AG09319 (cell line): ENCODE data around the gene COL20A1.

Experiments
- DNase-seq: peaks from one replicate; pipeline ENCODE4 v3.0.0-alpha.2; 2010; ENCODE audit warnings: low read depth; ENCODE audit errors: extremely low read depth
- TF ChIP-seq, protein P1 (sequence below): IDR thresholded peaks from 2 replicates; pipeline ENCODE4 v1.5.1; 2011; ENCODE audit warnings: low read depth, mild to moderate bottlenecking, inconsistent platforms, low read length, moderate library complexity

COL20A1 gene

DNA sequence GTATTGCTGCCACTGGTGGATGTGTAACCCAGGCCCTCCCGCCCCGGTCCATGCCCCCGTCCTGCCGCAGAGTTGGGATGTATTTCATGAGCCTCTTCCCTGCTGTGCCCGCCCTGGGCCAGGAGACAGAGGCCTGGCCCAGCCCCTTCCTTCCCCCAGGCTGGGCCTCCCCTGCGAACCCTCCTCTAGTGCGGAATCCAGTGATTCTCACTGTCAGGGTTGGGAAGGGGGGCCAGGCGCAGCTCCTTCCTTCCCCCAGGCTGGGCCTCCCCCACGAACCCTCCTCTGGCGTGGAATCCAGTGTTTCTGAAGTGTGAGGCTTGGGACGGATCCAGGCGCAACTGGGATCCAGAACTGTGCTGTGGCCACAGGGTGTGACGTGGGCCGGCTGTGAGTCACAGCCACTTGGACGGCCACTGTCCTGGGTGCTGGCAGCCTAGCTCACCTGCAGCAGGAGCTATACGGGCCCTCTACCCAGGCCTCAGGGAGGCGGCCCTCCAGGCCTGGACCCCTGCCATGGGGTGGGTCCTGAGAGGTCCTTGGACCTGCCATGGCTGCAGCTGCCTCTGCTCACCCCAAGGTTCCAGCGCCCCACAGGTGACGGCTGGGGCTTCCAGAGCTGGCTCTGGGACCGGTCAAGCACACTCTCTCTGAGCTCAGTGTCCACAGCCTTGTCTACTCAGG, 28.3 kb downstream of the COL20A1 start:
- TF ChIP-seq, protein P1, sequence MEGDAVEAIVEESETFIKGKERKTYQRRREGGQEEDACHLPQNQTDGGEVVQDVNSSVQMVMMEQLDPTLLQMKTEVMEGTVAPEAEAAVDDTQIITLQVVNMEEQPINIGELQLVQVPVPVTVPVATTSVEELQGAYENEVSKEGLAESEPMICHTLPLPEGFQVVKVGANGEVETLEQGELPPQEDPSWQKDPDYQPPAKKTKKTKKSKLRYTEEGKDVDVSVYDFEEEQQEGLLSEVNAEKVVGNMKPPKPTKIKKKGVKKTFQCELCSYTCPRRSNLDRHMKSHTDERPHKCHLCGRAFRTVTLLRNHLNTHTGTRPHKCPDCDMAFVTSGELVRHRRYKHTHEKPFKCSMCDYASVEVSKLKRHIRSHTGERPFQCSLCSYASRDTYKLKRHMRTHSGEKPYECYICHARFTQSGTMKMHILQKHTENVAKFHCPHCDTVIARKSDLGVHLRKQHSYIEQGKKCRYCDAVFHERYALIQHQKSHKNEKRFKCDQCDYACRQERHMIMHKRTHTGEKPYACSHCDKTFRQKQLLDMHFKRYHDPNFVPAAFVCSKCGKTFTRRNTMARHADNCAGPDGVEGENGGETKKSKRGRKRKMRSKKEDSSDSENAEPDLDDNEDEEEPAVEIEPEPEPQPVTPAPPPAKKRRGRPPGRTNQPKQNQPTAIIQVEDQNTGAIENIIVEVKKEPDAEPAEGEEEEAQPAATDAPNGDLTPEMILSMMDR, result no peak
- DNase-seq, result no peak

DNA sequence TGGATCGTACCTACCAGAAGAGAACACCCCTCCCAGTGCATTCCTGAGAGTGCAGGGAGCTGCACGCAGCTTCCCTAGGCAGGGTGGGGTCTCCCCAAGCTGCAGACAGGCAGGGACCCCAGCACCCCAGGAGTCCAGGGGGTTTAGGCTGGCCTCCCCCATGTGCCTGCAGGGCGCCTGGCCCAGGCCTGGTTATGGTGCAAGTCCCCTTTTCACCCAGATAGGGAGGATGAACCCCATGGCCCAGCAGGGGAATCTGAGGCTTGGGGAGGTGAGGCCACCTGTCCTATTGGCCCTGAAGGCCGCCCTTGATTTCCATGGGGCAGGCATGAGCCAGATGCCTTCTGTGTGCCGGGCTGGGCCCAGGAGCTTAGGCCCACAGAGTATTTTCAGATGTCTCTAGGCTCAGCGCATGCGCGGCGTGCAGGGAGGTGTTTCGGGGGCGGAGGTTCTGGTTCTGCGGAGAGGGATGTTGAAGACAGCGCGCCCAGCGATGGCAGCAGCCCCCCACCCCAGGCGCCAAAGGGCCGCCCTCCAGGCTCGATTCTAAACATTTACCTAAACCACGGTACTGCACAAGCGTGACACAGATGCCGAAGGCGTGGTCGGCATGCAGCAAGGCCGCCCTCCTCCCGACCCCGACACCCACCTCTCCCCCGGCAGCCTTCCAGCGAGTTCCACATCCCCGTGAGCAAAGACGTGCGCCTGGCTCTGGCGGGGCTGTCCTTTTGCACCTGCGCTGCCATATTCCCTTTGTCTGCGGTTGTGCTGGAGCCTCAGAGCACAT, 29.4 kb downstream of the COL20A1 start:
- DNase-seq, result no peak
- TF ChIP-seq, protein P1, result no peak

DNA sequence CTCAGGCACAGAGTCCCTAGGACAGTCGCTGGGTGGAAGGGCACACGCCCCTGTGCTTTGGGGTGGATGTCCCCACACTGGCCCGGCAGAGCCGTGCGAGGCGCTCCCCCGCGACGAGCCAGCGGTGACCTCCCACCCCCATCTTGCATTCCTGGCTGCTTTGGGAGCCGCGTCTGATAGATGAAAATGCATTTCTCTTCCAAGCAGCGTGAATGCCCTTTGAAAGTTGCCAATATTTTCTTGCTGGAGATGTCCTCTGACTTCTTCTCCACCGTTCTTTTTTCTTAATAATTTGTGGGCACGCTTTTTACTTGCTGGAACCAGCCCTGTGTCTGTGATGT, 29.9 kb downstream of the COL20A1 start:
- no peak for DNase-seq
- TF ChIP-seq, protein P1, result no peak

DNA sequence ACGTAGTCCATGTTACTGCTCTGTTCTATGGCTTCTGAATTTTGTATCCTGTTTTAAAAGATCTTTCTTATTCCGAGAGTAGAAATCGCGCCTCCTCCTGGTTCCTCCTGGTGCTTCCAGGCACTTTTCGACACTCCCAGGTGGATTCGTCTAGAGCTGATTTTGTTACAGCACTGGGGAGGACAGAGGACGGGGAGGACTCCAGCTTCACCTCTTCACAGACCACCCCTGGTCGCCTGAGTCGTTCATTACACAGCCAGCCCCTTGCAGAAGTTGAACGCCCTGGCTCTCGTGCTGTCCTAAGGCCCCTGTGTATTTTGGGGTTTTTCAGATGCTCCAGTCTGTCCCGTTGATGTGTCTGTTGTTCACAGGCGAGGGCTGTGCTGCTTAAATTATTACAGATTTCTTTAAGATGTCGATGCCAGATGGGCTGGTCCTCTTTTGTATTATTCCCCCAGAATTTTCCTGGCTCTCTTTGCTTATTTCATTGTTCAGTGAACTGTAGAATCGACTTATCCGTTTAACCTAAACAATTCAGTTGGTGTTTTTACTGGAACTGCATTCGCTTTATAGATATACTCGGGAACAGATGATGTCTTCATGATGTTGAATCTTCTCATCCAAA, 30.5 kb downstream of the COL20A1 start:
- TF ChIP-seq, protein P1, result peak; percentile 9
- no peak for DNase-seq

DNA sequence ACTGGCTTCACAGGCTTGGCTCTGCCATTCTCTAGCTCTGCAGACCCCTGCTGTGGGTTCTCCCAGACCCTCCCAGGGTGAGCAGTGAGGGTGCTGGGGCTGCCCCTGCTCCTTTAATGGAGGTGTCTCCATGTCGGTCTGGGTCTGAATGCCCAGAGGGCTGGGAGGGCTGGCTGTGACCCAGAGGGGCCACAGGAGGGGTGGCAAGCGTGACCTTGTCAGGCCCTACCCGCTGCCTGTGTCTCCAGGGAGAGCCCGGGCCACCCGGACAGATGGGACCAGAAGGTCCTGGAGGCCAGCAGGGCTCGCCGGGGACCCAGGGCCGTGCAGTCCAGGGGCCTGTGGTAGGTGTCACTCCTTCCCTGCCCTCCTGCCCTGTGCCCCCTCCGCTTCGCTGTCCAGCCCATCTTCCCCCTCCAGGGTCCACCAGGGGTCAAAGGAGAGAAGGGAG, 32.1 kb downstream of the COL20A1 start:
- no peak for DNase-seq
- TF ChIP-seq, protein P1, result no peak

DNA sequence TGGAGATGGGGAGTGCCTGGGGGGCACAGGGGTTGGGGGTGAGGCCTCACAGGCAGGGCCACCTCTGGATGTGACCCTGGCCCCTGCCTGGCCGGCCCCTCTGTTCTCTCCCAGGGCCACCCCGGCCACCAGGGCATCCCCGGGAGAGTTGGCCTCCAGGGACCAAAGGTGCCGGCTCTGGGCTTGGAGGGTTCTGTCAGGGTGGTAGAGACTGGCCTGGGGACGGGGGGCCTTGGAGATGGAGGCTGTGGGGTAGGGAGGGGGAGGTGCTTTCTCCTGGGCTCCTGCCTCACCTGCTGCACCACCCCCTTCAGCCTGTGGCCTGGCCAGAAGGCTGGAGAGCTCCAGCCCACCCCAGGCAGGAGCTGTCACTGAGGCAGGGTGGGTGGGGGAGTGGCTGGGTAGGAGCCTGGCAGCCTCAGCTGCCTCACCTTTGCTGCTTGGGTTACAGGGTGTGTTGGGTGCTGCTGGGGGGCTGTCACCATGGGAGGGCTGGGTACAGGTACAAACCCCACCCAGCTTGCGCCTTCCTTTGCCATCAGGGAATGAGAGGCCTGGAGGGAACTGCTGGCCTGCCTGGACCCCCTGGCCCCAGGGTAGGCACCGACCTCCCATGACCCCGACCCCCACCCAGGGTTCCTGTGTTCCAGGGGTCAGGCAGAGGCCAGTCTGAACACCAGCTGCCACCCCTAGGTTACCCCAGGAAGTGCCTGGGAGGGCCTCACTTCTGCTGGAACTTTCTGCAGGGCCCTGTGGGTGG, 32.7 kb downstream of the COL20A1 start:
- no peak for DNase-seq
- TF ChIP-seq, protein P1, result no peak
